AG08395 (cell line): Measurements from ENCODE around the gene PTCD3.

ENCODE experiments used
- DNase-seq: peaks from one replicate; pipeline ENCODE4 v3.0.0; 2012; ENCODE audit warnings: mixed read lengths, low spot score

PTCD3 gene

GRCh38 chr2:86143926-86144685 lies 38.1 kb downstream of the PTCD3 start:
- DNase-seq = no peak

- no peak for DNase-seq
Measured at GRCh38 chr2:86147793-86148192, 41.8 kb downstream of the PTCD3 start.

- no peak for DNase-seq
Measured at GRCh38 chr2:86150502-86150901, 44.5 kb downstream of the PTCD3 start.

- no peak for DNase-seq
Measured at GRCh38 chr2:86157009-86157556, 51.0 kb downstream of the PTCD3 start.

GRCh38 chr2:86158286-86158685 lies 52.3 kb downstream of the PTCD3 start:
- DNase-seq = no peak

- DNase-seq = no peak
Measured at GRCh38 chr2:86160156-86160952, 54.3 kb downstream of the PTCD3 start.

GRCh38 chr2:86170449-86170848 lies 64.4 kb downstream of the PTCD3 start:
- no peak for DNase-seq

- DNase-seq = no peak
Measured at GRCh38 chr2:86171295-86171694, 65.3 kb downstream of the PTCD3 start.

GRCh38 chr2:86172610-86173009 lies 66.6 kb downstream of the PTCD3 start:
- no peak for DNase-seq

GRCh38 chr2:86174445-86174844 lies 68.4 kb downstream of the PTCD3 start:
- no peak for DNase-seq

- DNase-seq = no peak
Measured at GRCh38 chr2:86175828-86176227, 69.8 kb downstream of the PTCD3 start.

- DNase-seq = no peak
Measured at GRCh38 chr2:86176597-86176996, 70.6 kb downstream of the PTCD3 start.

- no peak for DNase-seq
Measured at GRCh38 chr2:86185517-86186212, 79.6 kb downstream of the PTCD3 start.

GRCh38 chr2:86186431-86186830 lies 80.4 kb downstream of the PTCD3 start:
- no peak for DNase-seq

GRCh38 chr2:86189782-86190416 lies 83.9 kb downstream of the PTCD3 start:
- no peak for DNase-seq
